GM21576 (cell line): ENCODE data around the gene ARHGAP31.
A peak's percentile ranks its signal among the peaks of the same experiment; 100 is the strongest.
"Not testable (repeated sequence)": the region's sequence is repeated elsewhere in the genome, so short reads cannot be mapped to it uniquely, and the experiment has no call there.

Experiments used
- ATAC-seq: cut with Tn5 transposase; IDR thresholded peaks from one replicate; pipeline ENCODE4 v1.9.1; 2021; ENCODE audit warnings: mild to moderate bottlenecking, moderate library complexity; ENCODE audit not compliant: unreplicated experiment

ARHGAP31 gene

DNA sequence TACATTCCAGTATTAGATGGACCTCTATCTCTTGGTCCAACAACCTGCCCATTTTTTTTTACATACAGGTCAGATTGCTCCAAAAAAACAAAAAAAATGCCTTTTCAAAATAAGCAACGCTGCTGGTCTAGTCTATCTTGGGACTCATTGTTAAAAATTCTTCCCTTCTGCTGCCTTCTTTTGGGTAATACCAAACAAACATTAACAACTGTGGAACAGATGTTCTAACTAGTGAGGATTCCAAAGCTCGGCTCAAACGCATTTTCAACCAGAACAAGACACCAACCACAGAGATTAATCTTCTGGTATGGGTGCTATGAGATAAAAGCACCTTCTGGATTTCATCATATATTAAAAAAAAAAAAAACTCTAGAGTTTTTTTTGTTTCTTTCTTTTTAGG lies 24.7 kb downstream of the ARHGAP31 start:
- no peak for ATAC-seq

DNA sequence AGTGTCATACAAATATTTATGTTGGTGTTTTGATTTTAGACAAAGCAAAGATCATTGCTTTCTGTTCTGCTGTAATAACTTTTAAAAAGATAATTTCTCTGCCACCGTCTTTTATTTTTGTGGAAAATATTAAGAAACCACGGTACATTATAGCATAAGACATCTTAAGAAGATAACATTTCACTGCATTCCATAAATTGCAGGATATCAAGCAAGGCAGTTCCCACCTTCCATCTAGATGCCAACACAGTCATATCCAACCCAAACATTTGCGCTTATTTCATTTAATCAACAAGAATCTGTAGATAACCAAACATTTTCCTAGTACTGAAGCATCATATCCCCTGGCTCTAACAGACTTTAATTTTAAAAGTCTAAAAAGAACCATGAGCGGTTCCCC lies 25.1 kb downstream of the ARHGAP31 start:
- ATAC-seq = no peak

DNA sequence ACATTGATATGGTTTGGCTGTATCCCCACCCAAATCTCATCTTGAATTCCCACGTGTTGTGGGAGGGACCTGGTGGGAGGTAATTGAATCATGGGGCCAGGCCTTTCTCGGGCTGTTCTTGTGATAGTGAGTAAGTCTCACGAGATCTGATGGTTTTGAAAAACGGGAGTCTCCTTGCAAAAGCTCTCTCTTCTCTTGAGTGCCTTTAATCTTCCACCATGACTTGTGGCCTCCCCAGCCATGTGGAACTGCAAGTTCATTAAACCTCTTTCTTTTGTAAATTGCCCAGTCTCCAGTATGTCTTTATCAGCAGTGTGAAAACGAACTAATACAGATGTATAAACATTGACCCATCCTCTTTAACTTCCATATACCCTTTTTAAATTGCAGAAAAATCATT lies 26.6 kb downstream of the ARHGAP31 start:
- not testable (repeated sequence) for ATAC-seq

DNA sequence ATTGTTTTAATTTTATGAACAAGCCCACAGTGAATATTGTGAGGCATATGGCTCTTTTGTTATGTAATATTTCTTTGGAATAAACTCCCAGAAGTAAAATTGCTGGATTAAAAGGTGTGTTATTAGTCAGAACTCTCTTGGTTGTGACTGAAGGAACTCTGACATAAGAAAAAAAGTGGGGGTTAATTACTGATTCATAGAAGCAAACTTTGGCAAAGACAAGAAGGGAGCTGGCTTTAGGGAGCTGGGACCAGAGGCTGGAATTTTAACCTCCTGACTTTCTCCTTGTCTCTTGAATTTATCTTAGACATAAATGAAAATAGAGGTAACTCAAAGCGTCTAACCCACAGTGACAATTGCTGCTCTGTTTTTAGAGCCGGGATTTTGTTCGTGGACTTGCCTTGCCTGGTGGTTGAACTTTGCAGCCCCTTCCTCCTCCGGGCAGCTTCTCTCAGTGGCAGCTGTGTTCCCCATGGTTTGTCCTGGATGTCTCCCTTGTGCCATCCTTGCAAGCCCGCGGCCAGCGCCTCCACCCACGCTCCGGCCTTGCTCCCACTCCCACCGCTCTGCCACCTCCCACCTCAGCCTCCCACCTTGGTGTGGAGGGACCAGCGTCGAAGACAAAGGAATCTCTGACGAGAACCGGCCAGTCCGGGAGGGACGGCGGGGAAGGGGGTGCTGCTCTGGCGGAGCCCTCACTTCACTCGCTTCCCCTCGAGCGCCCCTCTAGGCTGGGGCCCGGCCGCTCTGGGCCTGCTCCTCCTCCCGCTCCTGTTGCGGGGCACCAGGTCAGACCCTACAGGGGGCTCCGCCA lies 28.0 kb downstream of the ARHGAP31 start:
- peak; percentile 25 for ATAC-seq

DNA sequence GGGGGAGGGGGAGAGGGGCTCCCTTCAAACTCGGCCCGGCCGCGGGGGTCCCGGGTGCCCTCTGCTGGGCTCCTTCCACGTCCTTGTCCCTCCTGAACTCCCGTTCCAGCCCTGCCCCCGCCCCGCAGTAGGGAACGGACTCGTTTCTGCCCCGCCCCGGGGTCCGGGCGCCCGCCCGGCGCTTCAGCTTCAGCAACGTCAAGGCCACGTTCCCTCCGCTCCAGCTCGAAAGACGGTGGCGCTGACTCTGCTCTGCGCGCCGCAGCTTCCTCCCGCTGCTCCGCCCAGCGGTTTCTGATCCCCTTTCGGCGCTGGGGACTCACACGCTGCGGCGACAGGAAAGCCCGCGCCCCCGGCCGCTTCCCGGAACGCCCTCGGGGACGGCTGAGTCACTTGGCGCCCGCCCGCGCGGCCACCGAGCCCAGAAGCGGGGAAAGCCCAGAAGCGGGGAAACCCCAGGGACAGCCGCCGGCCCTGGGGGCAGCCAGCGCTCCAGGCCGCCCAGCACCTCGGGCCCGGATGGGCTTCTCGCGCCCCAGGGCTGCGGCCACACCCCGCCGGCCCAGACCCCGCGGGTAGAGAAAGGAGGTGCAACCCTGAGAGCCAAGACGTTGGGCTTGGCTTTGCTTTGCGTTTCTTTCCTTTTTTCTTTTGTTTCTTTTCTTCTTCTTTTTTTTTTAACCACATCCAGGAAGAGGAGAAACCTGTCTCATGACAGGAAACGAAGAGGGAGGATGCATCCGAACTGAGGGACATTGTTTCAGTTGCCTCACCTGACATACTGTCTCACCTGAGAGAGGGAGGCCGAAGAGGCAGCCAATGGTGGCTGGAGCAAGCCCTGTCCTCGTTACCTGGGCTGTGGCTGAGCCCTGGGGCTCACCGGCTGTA lies 28.9 kb downstream of the ARHGAP31 start:
- peak; percentile 87 for ATAC-seq

DNA sequence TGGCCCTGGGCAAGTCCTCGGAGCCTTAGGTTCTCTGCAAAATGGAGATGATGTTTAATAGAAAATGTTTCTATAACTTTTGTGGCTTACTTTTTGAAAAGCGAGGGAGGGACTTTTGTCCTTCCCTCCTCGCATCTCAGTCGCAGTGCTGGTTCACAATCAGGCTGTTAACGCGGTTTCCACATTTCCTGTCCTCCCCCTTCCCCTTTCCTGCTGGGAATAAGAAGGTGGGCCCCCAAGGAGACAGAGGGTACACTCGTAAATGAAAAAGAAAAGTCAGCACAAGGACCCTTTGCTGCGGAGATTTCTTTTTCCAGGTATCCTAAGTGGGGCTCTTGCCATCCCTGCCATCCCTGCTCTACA lies 29.5 kb downstream of the ARHGAP31 start:
- ATAC-seq = no peak

DNA sequence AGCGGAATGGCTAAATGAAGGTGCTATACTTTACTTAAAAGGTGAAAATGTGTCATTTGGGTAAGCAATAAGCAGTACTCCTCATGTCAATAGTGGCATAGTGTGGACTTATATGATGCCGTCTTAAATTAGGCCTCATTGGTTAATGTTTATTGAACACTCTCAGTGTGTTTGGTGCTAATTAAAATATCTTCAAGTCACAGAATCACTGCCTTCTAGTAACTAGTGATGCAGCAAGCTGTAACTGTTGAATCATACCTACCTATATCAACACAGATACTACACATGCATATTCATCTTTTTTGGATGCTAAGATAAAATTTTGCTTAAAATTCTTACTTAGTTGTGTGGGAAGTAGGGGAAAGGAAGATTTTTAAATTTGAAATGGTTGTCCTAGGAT lies 30.7 kb downstream of the ARHGAP31 start:
- no peak for ATAC-seq

DNA sequence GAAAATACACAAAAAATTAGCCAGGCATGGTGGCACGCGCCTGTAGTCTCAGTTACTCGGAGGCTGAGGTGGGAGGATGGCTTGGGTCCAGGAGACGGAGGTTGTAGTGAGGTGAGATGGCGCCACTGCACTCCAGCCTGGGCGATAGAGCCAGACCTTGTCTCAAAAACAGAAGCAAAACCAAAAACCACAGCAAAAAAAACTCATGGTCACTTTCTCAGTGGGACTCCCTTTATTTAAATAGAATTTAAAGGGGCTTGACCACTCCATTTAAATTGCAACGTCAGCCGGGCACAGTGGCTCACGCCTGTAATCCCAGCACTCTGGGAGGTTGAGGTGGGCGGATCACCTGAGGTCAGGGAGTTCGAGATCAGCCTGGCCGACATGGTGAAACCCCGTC lies 32.8 kb downstream of the ARHGAP31 start:
- ATAC-seq = no peak

DNA sequence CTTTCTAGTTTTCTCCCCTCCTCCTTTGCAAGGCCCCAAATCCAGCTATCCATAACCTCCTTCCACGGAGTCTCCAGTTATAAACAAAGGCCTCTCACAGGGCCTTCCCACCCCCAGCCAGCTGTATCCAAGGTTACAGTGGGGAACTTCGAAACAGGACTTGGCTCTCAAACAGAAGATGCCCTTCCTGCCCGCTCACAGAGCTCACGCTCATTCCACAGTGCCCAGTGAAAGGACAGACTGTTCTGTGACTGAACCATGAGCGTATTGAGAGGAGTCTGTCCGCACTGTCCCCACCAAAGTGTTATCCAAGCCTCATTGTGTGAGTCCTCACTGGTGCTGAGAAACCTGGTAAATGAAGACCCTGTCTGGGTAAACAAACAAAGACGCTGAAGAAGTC lies 35.4 kb downstream of the ARHGAP31 start:
- no peak for ATAC-seq

DNA sequence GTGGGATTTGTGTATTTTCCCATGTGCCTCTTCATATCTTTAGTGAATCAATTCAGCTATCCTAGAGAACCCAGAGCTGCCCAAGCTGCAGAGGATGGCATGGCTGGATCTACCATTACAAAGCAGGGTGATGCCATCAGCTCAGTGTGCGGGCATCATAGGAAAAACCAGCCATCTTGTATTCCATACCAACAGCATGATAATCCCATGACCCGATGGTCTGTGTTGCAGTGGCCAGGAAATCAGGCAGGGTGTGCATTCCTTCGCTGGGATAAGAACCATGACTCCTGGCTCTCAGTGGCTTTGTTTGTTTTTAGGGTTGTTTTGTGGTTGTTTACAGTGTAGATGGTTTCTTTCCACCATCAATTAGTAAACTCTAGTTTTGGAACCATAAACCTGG lies 36.0 kb downstream of the ARHGAP31 start:
- no peak for ATAC-seq

DNA sequence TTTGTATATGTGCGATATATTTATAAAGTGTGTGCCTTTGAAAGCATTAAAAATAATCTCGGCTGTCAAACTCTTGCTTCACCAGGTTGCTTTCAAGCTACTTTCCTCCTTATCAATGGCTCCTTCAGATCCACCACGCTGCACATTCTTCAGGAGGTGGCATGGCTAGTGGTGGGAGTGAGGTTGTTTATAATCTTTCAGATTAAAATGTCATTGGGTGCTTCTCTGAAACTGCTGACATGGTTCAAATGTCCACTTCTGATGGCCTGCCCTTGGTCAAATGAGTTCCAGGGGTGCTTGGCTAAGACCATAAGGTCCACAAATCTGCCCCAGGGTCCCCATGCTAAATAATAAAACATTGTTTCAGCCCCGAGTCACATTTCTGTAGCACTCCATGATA lies 36.7 kb downstream of the ARHGAP31 start:
- ATAC-seq = no peak

DNA sequence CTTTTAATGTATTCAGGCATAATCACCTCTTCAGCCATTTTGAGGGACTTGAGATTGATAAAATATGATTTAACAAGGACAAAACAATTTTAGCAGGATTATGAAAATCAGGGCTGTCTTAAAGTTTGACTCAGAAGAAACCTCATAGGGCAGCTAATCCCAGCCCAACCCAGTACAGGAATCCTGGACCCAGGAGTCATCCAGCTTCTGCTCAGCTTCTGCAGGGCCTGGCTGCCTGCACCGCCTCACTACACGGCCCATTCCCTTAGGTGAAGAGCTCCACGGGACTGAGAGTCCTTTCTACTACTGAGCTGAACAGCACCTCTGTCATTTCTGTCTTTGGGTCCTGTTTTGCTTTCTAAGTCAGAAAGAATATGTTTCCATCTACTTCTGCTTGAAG lies 37.5 kb downstream of the ARHGAP31 start:
- no peak for ATAC-seq

DNA sequence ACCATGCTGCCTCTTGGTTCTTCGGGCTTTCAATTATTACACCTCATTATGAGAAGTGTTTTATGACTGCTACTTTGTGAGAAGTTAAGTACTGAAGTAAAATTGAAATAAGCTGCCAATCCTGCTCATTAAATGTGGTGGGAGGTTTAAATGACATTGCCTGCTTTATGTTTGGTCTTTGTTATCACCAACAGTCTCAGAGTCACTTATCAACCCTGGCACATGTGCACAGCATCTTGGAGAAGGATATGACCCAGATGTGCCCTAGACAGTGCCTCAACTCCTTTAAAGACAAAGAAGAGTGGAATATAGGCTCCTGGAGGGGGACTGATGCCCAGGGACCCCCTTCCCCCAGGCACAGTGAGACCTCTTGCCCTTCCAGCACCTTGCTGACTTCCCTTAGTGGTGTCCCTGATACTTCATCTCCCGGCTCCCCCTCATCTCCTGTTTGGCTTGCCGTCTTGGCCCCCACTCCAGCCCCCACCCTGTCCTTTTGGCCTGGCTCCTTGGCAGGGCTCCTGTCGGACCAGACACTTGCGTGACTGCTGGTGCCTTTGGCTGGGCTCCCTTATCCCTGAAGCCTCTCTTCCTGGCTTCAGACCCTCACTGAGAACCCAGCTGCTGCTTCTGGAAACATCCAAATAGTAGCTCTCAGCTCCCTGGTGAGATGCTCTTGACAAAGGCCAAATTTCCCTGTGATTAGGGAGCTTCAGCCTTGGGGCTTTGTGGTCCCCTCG lies 39.8 kb downstream of the ARHGAP31 start:
- no peak for ATAC-seq

DNA sequence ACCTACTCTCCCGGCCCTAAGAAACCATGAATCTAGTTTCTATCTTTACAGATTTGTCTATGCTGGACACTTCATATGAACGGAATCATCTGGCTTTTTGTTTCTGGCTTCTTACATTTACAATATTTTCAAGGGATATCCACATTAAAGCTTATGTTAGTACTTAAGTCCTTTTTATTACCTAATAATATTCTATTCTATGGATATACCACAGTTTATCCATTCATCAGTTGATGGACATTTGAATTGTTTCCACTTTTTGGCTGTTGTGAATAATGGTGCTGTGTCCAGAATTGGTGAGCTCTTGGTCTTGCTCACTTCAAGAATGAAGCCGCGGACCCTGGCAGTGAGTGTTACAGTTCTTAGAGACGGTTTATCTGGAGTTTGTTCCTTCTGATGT lies 42.6 kb downstream of the ARHGAP31 start:
- ATAC-seq = no peak

DNA sequence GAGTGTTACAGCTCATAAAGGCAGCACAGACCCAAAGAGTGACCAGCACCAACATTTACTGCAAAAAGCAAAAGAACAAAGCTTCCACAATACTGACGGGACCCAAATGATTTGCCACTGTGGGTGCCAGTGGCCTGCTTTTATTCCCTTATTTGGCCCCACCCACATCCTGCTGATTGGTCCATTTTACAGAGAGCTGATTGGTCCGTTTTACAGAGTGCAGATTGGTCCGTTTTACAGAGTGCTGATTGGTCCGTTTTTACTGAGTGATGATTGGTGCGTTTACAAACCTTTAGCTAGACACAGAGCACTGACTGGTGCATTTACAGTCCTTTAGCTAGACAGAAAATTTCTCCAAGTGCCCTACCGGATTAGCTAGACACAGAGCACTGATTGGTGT lies 43.2 kb downstream of the ARHGAP31 start:
- not testable (repeated sequence) for ATAC-seq

DNA sequence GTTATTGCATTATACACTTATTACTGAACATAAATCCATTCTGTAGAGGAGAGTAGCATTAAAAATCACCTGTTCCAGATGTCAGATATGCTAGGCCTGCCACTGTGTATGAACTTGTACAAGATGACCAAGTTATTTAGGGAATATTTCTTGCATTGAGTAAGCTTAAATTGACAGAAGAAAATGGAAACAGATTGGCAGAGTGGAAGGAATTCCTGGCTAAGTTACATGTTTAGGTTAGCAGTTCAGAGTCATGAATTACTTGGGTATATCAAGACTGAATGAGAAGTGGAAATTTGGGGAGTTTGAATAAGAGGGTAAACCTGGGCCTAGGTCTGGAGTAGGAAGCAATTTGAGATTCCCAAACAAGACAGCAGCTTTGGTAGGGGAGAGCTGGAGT lies 44.6 kb downstream of the ARHGAP31 start:
- ATAC-seq = no peak

DNA sequence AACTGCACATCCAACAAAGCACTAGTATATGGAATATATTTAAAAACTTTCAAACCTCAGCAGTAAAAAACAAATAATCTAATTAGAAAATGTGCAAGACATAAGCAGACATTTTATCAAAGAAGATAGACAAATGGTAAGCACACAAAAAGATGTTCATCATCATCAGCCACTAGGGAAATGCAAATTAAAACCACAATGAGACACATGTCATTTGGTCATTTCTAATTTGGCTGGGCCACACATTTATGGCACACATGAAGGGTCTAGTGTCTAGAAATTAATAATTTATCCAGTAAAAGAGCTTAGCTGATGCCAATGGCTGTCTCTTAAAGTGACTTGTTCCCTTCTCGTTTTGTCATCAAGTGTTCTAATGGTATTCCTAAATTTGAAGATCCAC lies 45.8 kb downstream of the ARHGAP31 start:
- no peak for ATAC-seq

DNA sequence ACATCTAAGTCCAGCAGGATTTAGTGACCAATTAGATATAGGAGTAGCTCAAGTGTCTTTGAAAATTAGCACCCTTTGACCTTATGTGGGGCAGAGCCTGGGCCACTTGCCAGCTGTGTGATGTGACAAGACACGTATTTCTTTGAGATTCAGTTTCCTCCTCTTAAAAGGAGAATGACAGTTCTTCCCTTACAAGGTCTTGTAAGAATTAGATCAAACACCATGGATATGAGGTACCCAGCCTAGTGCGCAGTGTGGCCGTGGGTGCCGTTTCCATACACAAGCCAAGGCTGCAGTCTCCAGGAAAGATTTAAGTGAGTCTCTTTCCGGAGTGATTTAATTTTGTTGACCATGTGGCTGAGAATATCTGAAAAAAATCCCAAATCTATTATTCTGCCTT lies 46.3 kb downstream of the ARHGAP31 start:
- no peak for ATAC-seq

DNA sequence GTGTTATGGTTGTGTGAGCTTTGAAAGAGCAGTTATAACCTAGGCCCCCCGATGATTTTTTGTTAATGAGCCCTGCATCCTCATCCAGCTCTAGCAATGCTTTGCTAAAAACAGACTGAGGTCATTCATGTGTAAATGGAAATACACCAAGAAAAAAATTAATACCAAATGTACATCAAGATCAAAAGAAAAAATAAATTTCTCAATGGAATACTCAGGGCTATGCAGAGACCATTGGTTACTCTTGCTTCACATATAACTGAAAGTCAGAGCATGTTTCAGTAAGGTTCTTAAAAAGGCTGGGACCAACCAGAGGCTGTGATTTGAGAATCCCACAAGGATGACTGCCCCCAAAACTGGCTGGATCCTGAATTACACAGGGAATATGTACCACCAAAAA lies 48.0 kb downstream of the ARHGAP31 start:
- ATAC-seq = no peak

DNA sequence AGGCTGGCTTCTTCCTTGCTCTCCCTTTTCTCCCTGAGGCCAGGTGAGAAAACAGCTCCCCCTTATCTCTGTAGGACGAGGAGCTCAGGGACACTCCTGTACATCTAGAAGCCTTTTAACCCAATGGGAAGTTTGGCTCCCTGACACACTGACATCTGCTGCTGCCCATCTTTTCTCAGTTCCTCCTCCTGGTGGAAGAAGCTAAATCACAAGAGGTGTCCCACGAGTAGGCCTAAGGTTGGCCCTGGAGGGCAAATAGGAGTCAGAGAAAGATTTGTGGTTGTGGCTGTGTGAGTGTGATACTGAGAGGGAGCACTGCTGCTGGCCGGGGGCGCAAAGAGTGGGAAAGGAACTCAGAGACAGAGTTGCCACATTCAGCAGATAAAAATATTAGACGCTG lies 49.5 kb downstream of the ARHGAP31 start:
- peak; percentile 79 for ATAC-seq

DNA sequence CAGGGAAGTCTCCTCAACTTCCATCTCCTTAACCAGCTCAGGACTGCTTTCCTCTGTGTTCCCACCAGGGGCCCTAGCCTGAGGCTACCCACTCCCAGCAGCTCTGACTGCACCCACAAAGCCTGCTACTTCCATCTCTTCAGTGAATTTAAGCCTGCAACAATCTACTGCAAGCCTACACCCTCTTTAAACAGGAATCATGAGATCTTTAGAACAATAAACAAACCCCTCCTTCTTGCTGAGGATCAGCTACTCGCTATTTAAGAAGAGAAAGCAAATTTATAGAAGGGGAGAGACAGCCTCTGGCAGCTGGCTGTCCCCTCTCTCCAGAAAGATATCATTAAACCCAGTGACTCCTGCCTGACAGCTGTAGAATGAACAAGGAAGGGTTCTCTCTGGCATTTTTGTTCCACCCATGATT lies 51.9 kb downstream of the ARHGAP31 start:
- ATAC-seq = no peak

DNA sequence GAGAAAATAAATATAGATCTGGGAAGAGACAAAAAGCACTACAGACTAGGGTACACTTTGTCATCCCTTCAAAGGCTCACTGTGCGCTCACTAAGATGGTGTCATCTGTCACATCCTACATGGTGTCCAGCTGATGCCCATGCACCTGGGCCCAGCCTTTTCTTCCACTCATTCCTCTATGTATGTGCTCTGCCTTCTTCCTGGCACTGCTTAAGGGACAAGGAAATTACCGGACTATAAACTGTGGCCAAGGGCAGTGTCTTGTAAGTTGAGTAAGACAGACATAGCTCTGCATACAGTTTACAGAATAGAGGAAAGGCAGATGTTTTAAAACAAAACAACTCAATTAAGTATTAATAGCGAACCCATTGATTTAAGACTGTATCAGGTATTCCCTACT lies 52.9 kb downstream of the ARHGAP31 start:
- ATAC-seq = no peak
